Glutamatergic neuron (in vitro differentiated cells): ENCODE measurements around the gene ADGRL2. TPM values are rescaled to one million over a fixed set of nuclear protein-coding genes. Genes with fewer than 3 reads are reported as not detected.

ENCODE experiments used
- DNase-seq: peaks from one replicate; pipeline ENCODE4 v3.0.0; 2022
- H3K27ac Mint-ChIP-seq: one replicate; pipeline ENCODE4 v1.8.0; 2020; ENCODE audit warnings: mild to moderate bottlenecking, mixed read lengths, inconsistent platforms; ENCODE audit not compliant: unreplicated experiment
- H3K27me3 Mint-ChIP-seq: one replicate; pipeline ENCODE4 v1.8.0; 2020; ENCODE audit warnings: mild to moderate bottlenecking, moderate library complexity, mixed read lengths, inconsistent platforms; ENCODE audit not compliant: unreplicated experiment
- H3K36me3 Mint-ChIP-seq: one replicate; pipeline ENCODE4 v1.8.0; 2020; ENCODE audit warnings: mild to moderate bottlenecking, mixed read lengths, inconsistent platforms; ENCODE audit not compliant: unreplicated experiment
- H3K4me1 Mint-ChIP-seq: one replicate; pipeline ENCODE4 v1.8.0; 2020; ENCODE audit warnings: mild to moderate bottlenecking, low read depth, mixed read lengths, inconsistent platforms; ENCODE audit not compliant: unreplicated experiment
- H3K4me3 Mint-ChIP-seq: one replicate; pipeline ENCODE4 v1.8.0; 2020; ENCODE audit warnings: mild to moderate bottlenecking, mixed read lengths, inconsistent platforms; ENCODE audit not compliant: unreplicated experiment
- H3K9me3 Mint-ChIP-seq: one replicate; pipeline ENCODE4 v1.8.0; 2020; ENCODE audit warnings: mild to moderate bottlenecking, moderate library complexity, mixed read lengths, inconsistent platforms; ENCODE audit not compliant: unreplicated experiment
- CTCF ChIP-seq: fragments of 200-600 bp; sonication (generic); IDR thresholded peaks from one replicate; pipeline ENCODE4 v1.5.0; 2021; ENCODE audit not compliant: partially characterized antibody, unreplicated experiment
- total RNA-seq: library from RNA; stranded (reverse); fragmentation: NEBNext Ultra II Directional; extraction: Animal tissue kit (Norgen Biotek cat#: 25700); gene quantifications from one replicate; pipeline ENCODE4 v1.2.1, GENCODE V29; 2021; ENCODE audit not compliant: unreplicated experiment

ADGRL2 gene
- total RNA-seq, 1 donor from 2014 or later = 71.2 TPM

- H3K9me3 Mint-ChIP-seq = no peaks in the 10 kb centered on the region
- no peak for DNase-seq
- H3K4me3 Mint-ChIP-seq = no peak overlapping the region
- H3K4me1 Mint-ChIP-seq = peaks cover 24% of the 10 kb centered on the region
- H3K27me3 Mint-ChIP-seq = peaks cover 2% of the 10 kb centered on the region
- H3K36me3 Mint-ChIP-seq = no peaks in the 10 kb centered on the region
- TF ChIP-seq CTCF = no peak
- no peak overlapping the region for H3K27ac Mint-ChIP-seq
Measured at GRCh38 chr1:81834268-81834667, 33.5 kb downstream of the ADGRL2 start.

- peak overlapping the region; percentile 60 for H3K27ac Mint-ChIP-seq
- no peaks in the 10 kb centered on the region for H3K9me3 Mint-ChIP-seq
- DNase-seq = no peak
- no peaks in the 10 kb centered on the region for H3K36me3 Mint-ChIP-seq
- H3K4me1 Mint-ChIP-seq = peaks cover 24% of the 10 kb centered on the region
- H3K4me3 Mint-ChIP-seq = peak overlapping the region; percentile 5
- peaks cover 2% of the 10 kb centered on the region for H3K27me3 Mint-ChIP-seq
- TF ChIP-seq CTCF = no peak
Measured at GRCh38 chr1:81834921-81835698, 34.4 kb downstream of the ADGRL2 start.

DNA sequence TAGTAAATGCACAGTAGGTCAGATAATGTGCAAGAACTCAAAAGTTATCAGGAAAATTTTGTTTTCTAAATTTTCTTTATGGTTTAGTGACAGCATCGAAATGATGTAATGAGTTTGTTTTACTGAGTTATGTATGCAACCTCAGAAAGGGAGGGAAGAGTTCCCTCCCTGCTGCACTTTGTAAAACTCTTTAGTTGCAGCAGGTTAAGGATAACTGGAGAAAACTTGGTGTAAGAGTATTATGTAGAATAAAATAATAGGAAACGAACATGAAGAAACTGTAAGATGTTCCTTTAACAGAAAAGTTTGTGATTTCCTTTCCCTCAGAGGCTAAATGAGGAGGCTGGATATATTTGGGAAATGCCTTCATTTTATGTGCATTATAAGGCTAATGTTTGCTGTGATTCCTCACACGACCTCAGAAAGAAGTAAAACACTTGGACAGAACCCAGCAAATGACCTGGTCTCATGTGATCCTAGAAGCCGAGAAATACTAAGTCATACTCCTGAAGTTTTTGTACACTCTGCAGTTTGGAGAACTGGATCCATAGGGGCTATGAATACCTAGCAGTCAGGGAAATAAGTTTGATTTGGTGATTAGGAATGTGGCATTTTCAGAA lies 35.4 kb downstream of the ADGRL2 start:
- no peak overlapping the region for H3K4me3 Mint-ChIP-seq
- H3K4me1 Mint-ChIP-seq = peaks cover 24% of the 10 kb centered on the region
- H3K27ac Mint-ChIP-seq = peak overlapping the region; percentile 18
- H3K9me3 Mint-ChIP-seq = no peaks in the 10 kb centered on the region
- no peaks in the 10 kb centered on the region for H3K36me3 Mint-ChIP-seq
- H3K27me3 Mint-ChIP-seq = peaks cover 2% of the 10 kb centered on the region
- no peak for DNase-seq
- no peak for TF ChIP-seq CTCF

- no peaks in the 10 kb centered on the region for H3K36me3 Mint-ChIP-seq
- peaks cover 17% of the 10 kb centered on the region for H3K4me1 Mint-ChIP-seq
- peaks cover 2% of the 10 kb centered on the region for H3K27me3 Mint-ChIP-seq
- no peak overlapping the region for H3K27ac Mint-ChIP-seq
- peaks cover under 1% of the 10 kb centered on the region for H3K9me3 Mint-ChIP-seq
- DNase-seq = no peak
- H3K4me3 Mint-ChIP-seq = no peak overlapping the region
- no peak for TF ChIP-seq CTCF
Measured at GRCh38 chr1:81838600-81839218, 38.0 kb downstream of the ADGRL2 start.

- peaks cover 1% of the 10 kb centered on the region for H3K9me3 Mint-ChIP-seq
- H3K36me3 Mint-ChIP-seq = no peaks in the 10 kb centered on the region
- no peak for DNase-seq
- H3K4me1 Mint-ChIP-seq = peaks cover 8% of the 10 kb centered on the region
- peaks cover 2% of the 10 kb centered on the region for H3K27me3 Mint-ChIP-seq
- H3K4me3 Mint-ChIP-seq = no peak overlapping the region
- no peak overlapping the region for H3K27ac Mint-ChIP-seq
- TF ChIP-seq CTCF = no peak
Measured at GRCh38 chr1:81840805-81841204, 40.1 kb downstream of the ADGRL2 start.
